ENCODE measurements around the gene ZEB1.

GRCh38 chr10:31294558-31294957, 24.5 kb upstream of the ZEB1 start:
- TF ChIP-seq CTCF (conservative IDR thresholded peaks at IDR 0.05): no peak
- TF ChIP-seq EZH2 (IDR thresholded peaks at IDR 0.05; ENCODE audit: low read depth): no peak

All from PC-9 (cell line).